ENCODE results near the gene SLC25A21. TPM values are rescaled to one million over a fixed set of nuclear protein-coding genes. Genes with fewer than 3 reads are reported as not detected.

The SLC25A21 gene
- total and polyA plus RNA-seq, 2 experiments from 2014 or later = 10.6 to 12.1 TPM

DNA sequence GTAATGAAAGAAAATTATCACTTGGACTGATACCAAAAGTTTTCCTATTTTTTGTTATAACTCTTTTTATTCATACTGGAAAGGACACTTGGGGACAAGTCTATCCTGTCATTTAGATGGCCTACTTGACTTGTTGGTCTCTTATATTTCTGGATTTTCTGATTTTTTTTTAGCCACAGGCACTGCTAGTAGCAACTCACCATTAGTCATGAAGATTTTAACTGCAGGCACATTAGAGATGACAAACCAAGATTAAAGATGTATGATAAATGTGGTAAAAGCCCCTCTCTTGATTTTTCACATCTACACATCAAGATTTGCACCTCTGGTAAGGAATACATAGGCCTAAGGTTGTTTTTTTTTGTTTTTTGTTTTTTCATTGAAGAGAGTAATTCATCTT, 217.0 kb downstream of the SLC25A21 start:
- no peaks in the 10 kb centered on the region for H3F3A ChIP-seq (replicated peaks; ENCODE audit: low read depth)
- no peak for ATAC-seq
- TF ChIP-seq EZH2phosphoT487 (IDR thresholded peaks at IDR 0.05; ENCODE audit: unreplicated experiment) (no peak), STAT1 (IDR thresholded peaks at IDR 0.05; ENCODE audit: unreplicated experiment) (no peak), EZH2 (IDR thresholded peaks at IDR 0.05; ENCODE audit: low read depth, unreplicated experiment) (no peak)
- no peak overlapping the region for H3K4me3 ChIP-seq
- peaks cover 29% of the 10 kb centered on the region for H3K4me1 Mint-ChIP-seq
- H3K79me2 ChIP-seq (replicated peaks; ENCODE audit: insufficient read depth) = no peaks in the 10 kb centered on the region
- H3K4me2 ChIP-seq = no peak overlapping the region
- H3K27ac ChIP-seq (ENCODE audit: low read depth) = no peak overlapping the region
- no peaks in the 10 kb centered on the region for H3K36me3 ChIP-seq (ENCODE audit: insufficient read depth)
- H3K27me3 Mint-ChIP-seq (ENCODE audit: insufficient read depth, low read depth, poor library complexity) = no peaks in the 10 kb centered on the region
- H3K36me3 Mint-ChIP-seq (ENCODE audit: low read depth) = no peaks in the 10 kb centered on the region
- H3K4me1 ChIP-seq (ENCODE audit: insufficient read depth) = peaks cover 12% of the 10 kb centered on the region
- no peak overlapping the region for H3K4me3 Mint-ChIP-seq
- no peaks in the 10 kb centered on the region for H3K27me3 ChIP-seq (ENCODE audit: insufficient read depth)
- H2AFZ ChIP-seq = no peak overlapping the region
- H3K27ac Mint-ChIP-seq = no peak overlapping the region
- no peak for DNase-seq (ENCODE audit: low spot score)
- no peaks in the 10 kb centered on the region for H3K9me3 Mint-ChIP-seq
- H3K9me2 ChIP-seq (ENCODE audit: insufficient read depth) = no peaks in the 10 kb centered on the region
- no peaks in the 10 kb centered on the region for H4K20me1 ChIP-seq (replicated peaks; ENCODE audit: insufficient read depth)

DNA sequence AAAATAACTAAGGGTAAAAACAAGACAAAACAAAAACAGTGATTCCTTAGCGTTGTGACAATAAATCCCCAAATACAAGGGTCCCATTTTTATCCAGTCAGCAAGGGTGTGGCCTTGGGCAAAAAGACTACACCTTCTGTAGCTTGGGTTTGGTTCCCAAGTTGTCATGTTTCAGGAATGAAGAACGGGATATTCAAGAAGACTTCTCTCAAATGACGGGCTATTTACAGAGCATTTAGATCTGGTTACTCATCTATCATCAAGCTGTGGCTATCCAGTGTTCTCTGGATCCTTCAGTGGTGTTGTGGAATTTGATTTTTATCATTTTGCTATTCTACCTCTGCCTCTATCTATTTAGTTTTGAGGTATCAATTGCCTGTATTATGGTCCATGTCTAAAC, 219.7 kb downstream of the SLC25A21 start:
- H3K27me3 Mint-ChIP-seq (ENCODE audit: insufficient read depth, low read depth, poor library complexity) = no peaks in the 10 kb centered on the region
- Histone ChIP-seq H3K79me2 (replicated peaks; ENCODE audit: insufficient read depth) (no peaks in the 10 kb centered on the region), H3K4me2 (no peak overlapping the region), H3K27ac (ENCODE audit: low read depth) (no peak overlapping the region), H3K9me2 (ENCODE audit: insufficient read depth) (no peaks in the 10 kb centered on the region), H3K4me3 (no peak overlapping the region), H3K27me3 (ENCODE audit: insufficient read depth) (no peaks in the 10 kb centered on the region), H4K20me1 (replicated peaks; ENCODE audit: insufficient read depth) (no peaks in the 10 kb centered on the region), H3F3A (replicated peaks; ENCODE audit: low read depth) (no peaks in the 10 kb centered on the region), H3K36me3 (ENCODE audit: insufficient read depth) (no peaks in the 10 kb centered on the region), H3K4me1 (ENCODE audit: insufficient read depth) (peaks cover 14% of the 10 kb centered on the region), H2AFZ (no peak overlapping the region)
- H3K9me3 Mint-ChIP-seq = no peaks in the 10 kb centered on the region
- ATAC-seq (no peak), DNase-seq (ENCODE audit: low spot score) (no peak)
- no peak overlapping the region for H3K27ac Mint-ChIP-seq
- H3K36me3 Mint-ChIP-seq (ENCODE audit: low read depth) = no peaks in the 10 kb centered on the region
- peaks cover 27% of the 10 kb centered on the region for H3K4me1 Mint-ChIP-seq
- H3K4me3 Mint-ChIP-seq = no peak overlapping the region
- TF ChIP-seq CREB1 (CRISPR knock-in tag; IDR thresholded peaks at IDR 0.05; ENCODE audit: low read depth) (no peak), ZNF331 (CRISPR knock-in tag; IDR thresholded peaks at IDR 0.05; ENCODE audit: low read depth) (no peak), STAT1 (IDR thresholded peaks at IDR 0.05; ENCODE audit: unreplicated experiment) (no peak), JUNB (IDR thresholded peaks at IDR 0.05; ENCODE audit: unreplicated experiment) (no peak), EZH2phosphoT487 (IDR thresholded peaks at IDR 0.05; ENCODE audit: unreplicated experiment) (no peak), REST (IDR thresholded peaks at IDR 0.05; ENCODE audit: unreplicated experiment) (no peak), NANOG (IDR thresholded peaks at IDR 0.05; ENCODE audit: borderline replicate concordance) (no peak), POLR2AphosphoS5 (IDR thresholded peaks at IDR 0.05; ENCODE audit: low read depth) (no peak)
- TF ChIP-seq, protein P1, sequence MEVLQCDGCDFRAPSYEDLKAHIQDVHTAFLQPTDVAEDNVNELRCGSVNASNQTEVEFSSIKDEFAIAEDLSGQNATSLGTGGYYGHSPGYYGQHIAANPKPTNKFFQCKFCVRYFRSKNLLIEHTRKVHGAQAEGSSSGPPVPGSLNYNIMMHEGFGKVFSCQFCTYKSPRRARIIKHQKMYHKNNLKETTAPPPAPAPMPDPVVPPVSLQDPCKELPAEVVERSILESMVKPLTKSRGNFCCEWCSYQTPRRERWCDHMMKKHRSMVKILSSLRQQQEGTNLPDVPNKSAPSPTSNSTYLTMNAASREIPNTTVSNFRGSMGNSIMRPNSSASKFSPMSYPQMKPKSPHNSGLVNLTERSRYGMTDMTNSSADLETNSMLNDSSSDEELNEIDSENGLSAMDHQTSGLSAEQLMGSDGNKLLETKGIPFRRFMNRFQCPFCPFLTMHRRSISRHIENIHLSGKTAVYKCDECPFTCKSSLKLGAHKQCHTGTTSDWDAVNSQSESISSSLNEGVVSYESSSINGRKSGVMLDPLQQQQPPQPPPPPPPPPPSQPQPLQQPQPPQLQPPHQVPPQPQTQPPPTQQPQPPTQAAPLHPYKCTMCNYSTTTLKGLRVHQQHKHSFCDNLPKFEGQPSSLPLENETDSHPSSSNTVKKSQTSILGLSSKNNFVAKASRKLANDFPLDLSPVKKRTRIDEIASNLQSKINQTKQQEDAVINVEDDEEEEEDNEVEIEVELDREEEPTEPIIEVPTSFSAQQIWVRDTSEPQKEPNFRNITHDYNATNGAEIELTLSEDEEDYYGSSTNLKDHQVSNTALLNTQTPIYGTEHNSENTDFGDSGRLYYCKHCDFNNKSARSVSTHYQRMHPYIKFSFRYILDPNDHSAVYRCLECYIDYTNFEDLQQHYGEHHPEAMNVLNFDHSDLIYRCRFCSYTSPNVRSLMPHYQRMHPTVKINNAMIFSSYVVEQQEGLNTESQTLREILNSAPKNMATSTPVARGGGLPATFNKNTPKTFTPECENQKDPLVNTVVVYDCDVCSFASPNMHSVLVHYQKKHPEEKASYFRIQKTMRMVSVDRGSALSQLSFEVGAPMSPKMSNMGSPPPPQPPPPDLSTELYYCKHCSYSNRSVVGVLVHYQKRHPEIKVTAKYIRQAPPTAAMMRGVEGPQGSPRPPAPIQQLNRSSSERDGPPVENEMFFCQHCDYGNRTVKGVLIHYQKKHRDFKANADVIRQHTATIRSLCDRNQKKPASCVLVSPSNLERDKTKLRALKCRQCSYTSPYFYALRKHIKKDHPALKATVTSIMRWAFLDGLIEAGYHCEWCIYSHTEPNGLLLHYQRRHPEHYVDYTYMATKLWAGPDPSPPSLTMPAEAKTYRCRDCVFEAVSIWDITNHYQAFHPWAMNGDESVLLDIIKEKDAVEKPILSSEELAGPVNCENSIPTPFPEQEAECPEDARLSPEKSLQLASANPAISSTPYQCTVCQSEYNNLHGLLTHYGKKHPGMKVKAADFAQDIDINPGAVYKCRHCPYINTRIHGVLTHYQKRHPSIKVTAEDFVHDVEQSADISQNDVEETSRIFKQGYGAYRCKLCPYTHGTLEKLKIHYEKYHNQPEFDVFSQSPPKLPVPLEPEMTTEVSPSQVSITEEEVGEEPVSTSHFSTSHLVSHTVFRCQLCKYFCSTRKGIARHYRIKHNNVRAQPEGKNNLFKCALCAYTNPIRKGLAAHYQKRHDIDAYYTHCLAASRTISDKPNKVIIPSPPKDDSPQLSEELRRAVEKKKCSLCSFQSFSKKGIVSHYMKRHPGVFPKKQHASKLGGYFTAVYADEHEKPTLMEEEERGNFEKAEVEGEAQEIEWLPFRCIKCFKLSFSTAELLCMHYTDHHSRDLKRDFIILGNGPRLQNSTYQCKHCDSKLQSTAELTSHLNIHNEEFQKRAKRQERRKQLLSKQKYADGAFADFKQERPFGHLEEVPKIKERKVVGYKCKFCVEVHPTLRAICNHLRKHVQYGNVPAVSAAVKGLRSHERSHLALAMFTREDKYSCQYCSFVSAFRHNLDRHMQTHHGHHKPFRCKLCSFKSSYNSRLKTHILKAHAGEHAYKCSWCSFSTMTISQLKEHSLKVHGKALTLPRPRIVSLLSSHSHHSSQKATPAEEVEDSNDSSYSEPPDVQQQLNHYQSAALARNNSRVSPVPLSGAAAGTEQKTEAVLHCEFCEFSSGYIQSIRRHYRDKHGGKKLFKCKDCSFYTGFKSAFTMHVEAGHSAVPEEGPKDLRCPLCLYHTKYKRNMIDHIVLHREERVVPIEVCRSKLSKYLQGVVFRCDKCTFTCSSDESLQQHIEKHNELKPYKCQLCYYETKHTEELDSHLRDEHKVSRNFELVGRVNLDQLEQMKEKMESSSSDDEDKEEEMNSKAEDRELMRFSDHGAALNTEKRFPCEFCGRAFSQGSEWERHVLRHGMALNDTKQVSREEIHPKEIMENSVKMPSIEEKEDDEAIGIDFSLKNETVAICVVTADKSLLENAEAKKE (CRISPR knock-in tag; IDR thresholded peaks at IDR 0.05) = no peak
- TF ChIP-seq, protein P2, sequence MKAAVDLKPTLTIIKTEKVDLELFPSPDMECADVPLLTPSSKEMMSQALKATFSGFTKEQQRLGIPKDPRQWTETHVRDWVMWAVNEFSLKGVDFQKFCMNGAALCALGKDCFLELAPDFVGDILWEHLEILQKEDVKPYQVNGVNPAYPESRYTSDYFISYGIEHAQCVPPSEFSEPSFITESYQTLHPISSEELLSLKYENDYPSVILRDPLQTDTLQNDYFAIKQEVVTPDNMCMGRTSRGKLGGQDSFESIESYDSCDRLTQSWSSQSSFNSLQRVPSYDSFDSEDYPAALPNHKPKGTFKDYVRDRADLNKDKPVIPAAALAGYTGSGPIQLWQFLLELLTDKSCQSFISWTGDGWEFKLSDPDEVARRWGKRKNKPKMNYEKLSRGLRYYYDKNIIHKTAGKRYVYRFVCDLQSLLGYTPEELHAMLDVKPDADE (IDR thresholded peaks at IDR 0.05) = no peak

All from GM23338 (cell line).